HEK293 (cell line): Measurements from ENCODE around the gene TRAFD1.
A peak's percentile ranks its signal among the peaks of the same experiment; 100 is the strongest.

Experiments used
- CTCF ChIA-PET: fragments of 350-600 bp; formaldehyde crosslinking; extraction: SDS; loops from one replicate; lab custom pipeline; 2021; ENCODE audit warnings: antibody characterized with exemption; lab: Yijun Ruan, JAX
- POLR2A ChIA-PET: fragments of 300-600 bp; formaldehyde crosslinking; extraction: SDS; loops from one replicate; lab custom pipeline; 2020; ENCODE audit warnings: antibody characterized with exemption, inconsistent platforms; lab: Yijun Ruan, JAX
- H3K27ac ChIP-seq: fragments of 200-500 bp; sonication (Bioruptor generic); 2 replicates; pipeline ENCODE4 v1.5.1; 2014; ENCODE audit warnings: low read depth, low read length, control low read depth, inconsistent platforms; ENCODE audit errors: extremely low read depth
- H3K36me3 ChIP-seq, 2 experiments: fragments of 200-500 bp in 1 of 2; sonication (Bioruptor generic) in 1 of 2; 1 replicate in 1 of 2; 2 replicates in 1 of 2; pipeline ENCODE4 v1.5.1; 2014 to 2017; ENCODE audit warnings: inconsistent platforms in 2 of 2, low read length in 2 of 2; ENCODE audit not compliant: control insufficient read depth in 2 of 2, insufficient read depth in 1 of 2
- H3K4me1 ChIP-seq: fragments of 200-500 bp; sonication (Bioruptor generic); 2 replicates; pipeline ENCODE4 v1.5.1; 2014; ENCODE audit warnings: mild to moderate bottlenecking, low read length, inconsistent platforms; ENCODE audit not compliant: control insufficient read depth, insufficient read depth
- H3K4me3 ChIP-seq: 2 replicates; pipeline ENCODE4 v1.5.1; 2011; ENCODE audit warnings: low read depth, mild to moderate bottlenecking, control low read depth, low read length, moderate library complexity
- H3K9me3 ChIP-seq: fragments of 200-500 bp; sonication (Bioruptor generic); 2 replicates; pipeline ENCODE4 v1.5.1; 2014; ENCODE audit warnings: low read depth, low read length, inconsistent platforms; ENCODE audit not compliant: control insufficient read depth, insufficient read depth
- CTCF ChIP-seq: fragments of 450-650 bp; formaldehyde crosslinking; IDR thresholded peaks from 2 replicates; pipeline ENCODE4 v1.5.1; 2016; ENCODE audit warnings: missing biosample characterization, missing genetic modification characterization
- GLI2 ChIP-seq: fragments of 450-650 bp; formaldehyde crosslinking; IDR thresholded peaks from 2 replicates; pipeline ENCODE4; 2017; ENCODE audit warnings: missing biosample characterization, missing genetic modification characterization, low read depth, borderline replicate concordance
- KLF7 ChIP-seq: fragments of 450-650 bp; formaldehyde crosslinking; IDR thresholded peaks from 2 replicates; pipeline ENCODE4 v1.5.1; 2016; ENCODE audit warnings: missing biosample characterization, missing genetic modification characterization, borderline replicate concordance
- MYNN ChIP-seq: fragments of 450-650 bp; formaldehyde crosslinking; IDR thresholded peaks from 2 replicates; pipeline ENCODE4 v1.5.1; 2016; ENCODE audit warnings: missing biosample characterization, missing genetic modification characterization, borderline replicate concordance
- SP7 ChIP-seq: fragments of 450-650 bp; formaldehyde crosslinking; IDR thresholded peaks from 2 replicates; pipeline ENCODE4 v1.5.1; 2016; ENCODE audit warnings: missing biosample characterization, missing genetic modification characterization
- ZBTB1 ChIP-seq: fragments of 450-650 bp; formaldehyde crosslinking; IDR thresholded peaks from 2 replicates; pipeline ENCODE4 v1.5.1; 2016; ENCODE audit warnings: missing biosample characterization, missing genetic modification characterization
- ZBTB20 ChIP-seq: fragments of 450-650 bp; formaldehyde crosslinking; IDR thresholded peaks from 2 replicates; pipeline ENCODE4 v1.5.1; 2016; ENCODE audit warnings: missing biosample characterization, missing genetic modification characterization
- ZBTB49 ChIP-seq: fragments of 450-650 bp; formaldehyde crosslinking; IDR thresholded peaks from 2 replicates; pipeline ENCODE4 v1.5.1; 2016; ENCODE audit warnings: missing biosample characterization, missing genetic modification characterization, low read depth
- ZFP37 ChIP-seq: fragments of 450-650 bp; formaldehyde crosslinking; IDR thresholded peaks from 2 replicates; pipeline ENCODE4 v1.5.1; 2016; ENCODE audit warnings: missing biosample characterization, missing genetic modification characterization
- ZNF10 ChIP-seq: fragments of 450-650 bp; formaldehyde crosslinking; IDR thresholded peaks from 2 replicates; pipeline ENCODE4 v1.5.1; 2017; ENCODE audit warnings: missing biosample characterization, missing genetic modification characterization
- ZNF121 ChIP-seq: fragments of 450-650 bp; formaldehyde crosslinking; IDR thresholded peaks from 2 replicates; pipeline ENCODE4 v1.5.1; 2016; ENCODE audit warnings: missing biosample characterization, missing genetic modification characterization
- ZNF148 ChIP-seq: fragments of 450-650 bp; formaldehyde crosslinking; IDR thresholded peaks from 2 replicates; pipeline ENCODE4 v1.5.0; 2017; ENCODE audit warnings: missing biosample characterization, missing genetic modification characterization, borderline replicate concordance
- ZNF341 ChIP-seq: fragments of 450-650 bp; formaldehyde crosslinking; IDR thresholded peaks from 2 replicates; pipeline ENCODE4; 2016; ENCODE audit warnings: low read depth, missing biosample characterization, missing genetic modification characterization
- ZNF37A ChIP-seq: fragments of 450-650 bp; IDR thresholded peaks from 2 replicates; pipeline ENCODE4 v1.5.1; 2018; ENCODE audit warnings: missing biosample characterization, missing genetic modification characterization
- ZNF423 ChIP-seq: fragments of 450-650 bp; formaldehyde crosslinking; IDR thresholded peaks from 2 replicates; pipeline ENCODE4 v1.5.1; 2016; ENCODE audit warnings: missing biosample characterization, missing genetic modification characterization
- ZNF473 ChIP-seq: fragments of 450-650 bp; formaldehyde crosslinking; IDR thresholded peaks from 2 replicates; pipeline ENCODE4 v1.5.1; 2017; ENCODE audit warnings: missing biosample characterization, missing genetic modification characterization
- ZNF510 ChIP-seq: fragments of 450-650 bp; formaldehyde crosslinking; IDR thresholded peaks from 2 replicates; pipeline ENCODE4 v1.5.1; 2018; ENCODE audit warnings: mild to moderate bottlenecking, missing genetic modification characterization, missing biosample characterization; ENCODE audit not compliant: insufficient replicate concordance
- ZNF514 ChIP-seq: fragments of 450-650 bp; formaldehyde crosslinking; IDR thresholded peaks from 2 replicates; pipeline ENCODE4 v1.5.1; 2016; ENCODE audit warnings: missing biosample characterization, missing genetic modification characterization
- ZNF561 ChIP-seq: fragments of 450-650 bp; IDR thresholded peaks from 2 replicates; pipeline ENCODE4 v1.5.1; 2018; ENCODE audit warnings: missing biosample characterization, missing genetic modification characterization, borderline replicate concordance
- ZNF571 ChIP-seq: fragments of 450-650 bp; formaldehyde crosslinking; IDR thresholded peaks from 2 replicates; pipeline ENCODE4 v1.5.0; 2017; ENCODE audit warnings: missing biosample characterization, missing genetic modification characterization
- ZNF596 ChIP-seq: fragments of 450-650 bp; IDR thresholded peaks from 2 replicates; pipeline ENCODE4 v1.5.0; 2018; ENCODE audit warnings: missing biosample characterization, mild to moderate bottlenecking, missing genetic modification characterization, moderate library complexity
- ZNF626 ChIP-seq: fragments of 450-650 bp; sonication (Bioruptor Pico); formaldehyde crosslinking; IDR thresholded peaks from 2 replicates; pipeline ENCODE4 v1.5.1; 2018; ENCODE audit warnings: missing biosample characterization, missing genetic modification characterization, inconsistent platforms
- ZNF776 ChIP-seq: fragments of 450-650 bp; formaldehyde crosslinking; IDR thresholded peaks from 2 replicates; pipeline ENCODE4 v1.5.0; 2017; ENCODE audit warnings: missing biosample characterization, missing genetic modification characterization, borderline replicate concordance
- ZNF777 ChIP-seq: fragments of 450-650 bp; formaldehyde crosslinking; IDR thresholded peaks from 2 replicates; pipeline ENCODE4 v1.5.1; 2017; ENCODE audit warnings: missing biosample characterization, missing genetic modification characterization, borderline replicate concordance
- ZNF837 ChIP-seq: fragments of 450-650 bp; formaldehyde crosslinking; IDR thresholded peaks from 2 replicates; pipeline ENCODE4 v1.5.1; 2016; ENCODE audit warnings: missing biosample characterization, missing genetic modification characterization
- ZNF843 ChIP-seq: fragments of 450-650 bp; formaldehyde crosslinking; IDR thresholded peaks from 2 replicates; pipeline ENCODE4 v1.5.1; 2016; ENCODE audit warnings: missing biosample characterization, missing genetic modification characterization
- ZSCAN18 ChIP-seq: fragments of 450-650 bp; formaldehyde crosslinking; IDR thresholded peaks from 2 replicates; pipeline ENCODE4 v1.5.1; 2016; ENCODE audit warnings: missing biosample characterization, missing genetic modification characterization
- ZSCAN23 ChIP-seq: fragments of 450-650 bp; formaldehyde crosslinking; IDR thresholded peaks from 2 replicates; pipeline ENCODE4 v1.5.1; 2016; ENCODE audit warnings: missing biosample characterization, missing genetic modification characterization

TRAFD1 gene

GRCh38 chr12:112196196-112196875 lies 71.0 kb downstream of the TRAFD1 start:
- peaks cover 33 to 97% of the 10 kb centered on the region in 2 experiments for H3K36me3 ChIP-seq
- TF ChIP-seq ZNF777 (no peak), ZBTB20 (tag by site-specific recombination) (no peak), ZNF37A (no peak), ZNF843 (tag by site-specific recombination) (no peak), ZSCAN18 (no peak), ZNF561 (tag by site-specific recombination) (no peak), ZNF626 (tag by site-specific recombination) (no peak), ZBTB49 (tag by site-specific recombination) (no peak), ZNF510 (tag by site-specific recombination) (no peak), ZFP37 (tag by site-specific recombination) (no peak), ZNF596 (no peak), SP7 (tag by site-specific recombination) (no peak), ZNF473 (tag by site-specific recombination) (no peak), GLI2 (tag by site-specific recombination) (no peak), KLF7 (tag by site-specific recombination) (no peak)
- CTCF ChIA-PET = interaction anchor here (0.6 to 1.4 kb wide), 3 partner anchors 49 to 191 kb away, joined by 4 to 7 read pairs (median 6); no protein-coding TSS in a partner anchor
- no peak overlapping the region for H3K4me3 ChIP-seq
- POLR2A ChIA-PET = no interaction called here
- H3K9me3 ChIP-seq = no peaks in the 10 kb centered on the region
- H3K27ac ChIP-seq = no peak overlapping the region
- H3K4me1 ChIP-seq = no peaks in the 10 kb centered on the region

- CTCF ChIA-PET = interaction anchor here (0.5 to 3.3 kb wide), 39 partner anchors 8 to 602 kb away, joined by 3 to 55 read pairs (median 4); no protein-coding TSS in a partner anchor
- peak; percentile 34; the same call in 1 of the 2 replicates for TF ChIP-seq CTCF
- no peak for TF ChIP-seq ZNF776
- no peak for TF ChIP-seq ZBTB1
- TF ChIP-seq ZNF571 (tag by site-specific recombination) = no peak
- no peak for TF ChIP-seq ZNF514 (tag by site-specific recombination)
- no peak for TF ChIP-seq ZNF843 (tag by site-specific recombination)
- TF ChIP-seq ZNF837 (tag by site-specific recombination) = no peak
- no peak for TF ChIP-seq ZNF121 (tag by site-specific recombination)
- no peak for TF ChIP-seq ZNF341 (tag by site-specific recombination)
- no peak for TF ChIP-seq MYNN
- no peak for TF ChIP-seq ZNF10 (tag by site-specific recombination)
- no peak for TF ChIP-seq ZNF423 (tag by site-specific recombination)
- TF ChIP-seq ZSCAN23 = no peak
- no peak for TF ChIP-seq ZNF148
These were observed 72.9 kb downstream of the TRAFD1 start for GRCh38 chr12:112198120-112198733.

More at GRCh38 chr12:112198120-112198733, 72.9 kb downstream of the TRAFD1 start:
- Histone ChIP-seq H3K4me3 (no peak overlapping the region), H3K9me3 (no peaks in the 10 kb centered on the region), H3K4me1 (no peaks in the 10 kb centered on the region), H3K36me3 (peaks cover 35 to 86% of the 10 kb centered on the region in 2 experiments), H3K27ac (no peak overlapping the region)
- POLR2A ChIA-PET = interaction anchor here (1.2 kb wide), 1 partner anchor 189 kb away, joined by 4 read pairs; no protein-coding TSS in a partner anchor
